SHP77 treated with DMSO at 0.1 percent for 48 hours (cell line): ENCODE data around the gene HDAC9.
"Not testable (repeated sequence)": the region's sequence is repeated elsewhere in the genome, so short reads cannot be mapped to it uniquely, and the experiment has no call there.

Experiments used
- DNase-seq: peaks from one replicate; lab custom pipeline; 2025; lab: John Stamatoyannopoulos, UW

HDAC9 gene

DNA sequence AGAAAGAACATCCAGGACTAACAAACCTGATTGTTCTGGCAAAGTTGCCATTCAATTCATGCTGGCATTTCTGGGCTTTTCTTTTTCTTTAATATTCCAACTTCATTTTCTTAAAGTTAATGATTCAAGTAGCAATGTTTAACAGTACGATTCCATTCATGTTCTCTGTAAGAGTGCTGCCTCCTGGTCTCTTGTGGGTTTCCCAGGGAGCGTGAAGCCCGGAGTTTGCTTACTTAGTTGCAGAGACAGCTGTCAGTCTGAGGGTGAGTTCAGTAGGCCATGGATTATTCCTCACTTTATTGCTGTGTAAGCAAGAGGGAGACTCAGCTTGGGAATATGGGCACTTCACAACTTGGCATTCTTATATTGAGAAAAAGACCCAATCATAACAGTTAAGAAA, 479.7 kb downstream of the HDAC9 start:
- no peak for DNase-seq

DNA sequence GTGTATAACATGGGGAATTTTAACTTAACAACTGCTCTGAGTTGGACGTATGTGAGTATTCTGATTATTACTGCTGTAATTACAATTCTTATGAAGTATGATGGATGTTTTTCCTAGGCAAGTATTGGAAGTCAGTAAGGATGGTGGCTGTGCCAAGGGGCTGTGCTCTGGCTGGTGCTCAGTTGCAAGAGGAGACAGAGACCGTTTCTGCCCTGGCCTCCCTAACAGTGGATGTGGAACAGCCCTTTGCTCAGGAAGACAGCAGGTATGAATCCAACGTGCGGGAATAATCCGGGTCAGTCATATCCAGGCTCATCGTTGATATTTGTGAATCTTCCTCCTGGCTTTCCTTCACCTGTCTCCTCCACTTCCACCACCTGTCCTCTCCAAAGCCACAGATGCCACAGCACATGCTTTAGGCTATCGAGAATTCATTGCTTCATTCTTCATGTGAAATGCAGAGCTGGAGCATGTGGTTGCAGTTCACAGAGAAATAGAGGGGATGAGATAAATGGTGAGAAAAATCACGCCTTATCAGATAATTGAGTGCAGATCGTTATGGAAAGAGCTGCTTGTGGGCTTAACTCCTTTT, 480.2 kb downstream of the HDAC9 start:
- no peak for DNase-seq

DNA sequence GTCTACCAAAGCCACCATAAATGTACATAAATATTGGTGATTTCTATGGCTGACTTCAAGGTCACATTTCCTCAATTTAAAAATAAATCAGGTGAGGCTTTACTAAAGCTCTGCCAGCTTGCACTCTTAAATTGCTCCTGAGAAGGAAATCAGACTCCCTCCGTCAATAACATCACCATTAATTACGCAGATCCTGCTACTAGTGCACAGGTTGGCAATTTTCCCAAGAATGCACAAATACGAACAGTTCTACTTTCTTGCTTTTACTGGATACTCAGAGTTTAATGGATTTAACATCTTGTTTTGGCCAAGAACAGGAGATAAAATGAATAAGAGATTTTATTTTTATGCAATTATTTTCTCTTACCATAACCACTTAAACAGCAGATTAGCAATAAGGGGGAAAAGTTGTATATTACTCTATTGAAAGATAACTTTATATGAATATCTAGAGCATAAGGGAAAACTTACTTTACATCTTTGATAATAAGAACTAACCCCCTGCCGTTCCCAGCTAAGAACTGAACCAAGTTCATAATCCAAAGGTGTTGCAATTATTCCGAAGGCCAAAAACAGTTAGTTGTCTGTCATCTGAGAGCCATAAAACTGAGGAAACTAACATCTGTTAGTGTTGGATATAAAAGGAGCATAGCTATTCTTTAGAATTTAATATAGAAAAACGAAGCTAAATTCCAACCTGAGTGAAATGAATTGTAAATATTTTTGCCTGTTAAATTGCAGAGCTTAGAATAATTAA, 481.3 kb downstream of the HDAC9 start:
- no peak for DNase-seq

DNA sequence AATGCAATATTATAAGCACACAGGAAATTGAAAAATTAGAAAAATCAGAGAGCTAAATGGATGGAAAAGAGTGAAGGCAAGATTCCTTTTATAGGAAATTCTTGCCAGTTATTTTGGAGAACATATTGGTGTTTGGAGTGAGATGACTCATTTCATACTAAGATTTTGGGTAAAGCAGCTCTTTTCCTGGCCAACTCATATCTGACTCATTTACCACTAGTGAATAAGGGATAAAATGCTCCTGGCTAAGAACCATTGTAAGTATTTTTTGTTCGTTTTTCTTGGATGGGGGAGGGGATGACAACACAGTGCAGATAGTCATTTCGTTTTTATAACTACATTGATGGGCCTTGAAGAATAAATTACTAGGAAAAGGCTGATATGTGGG, 482.6 kb downstream of the HDAC9 start:
- no peak for DNase-seq

DNA sequence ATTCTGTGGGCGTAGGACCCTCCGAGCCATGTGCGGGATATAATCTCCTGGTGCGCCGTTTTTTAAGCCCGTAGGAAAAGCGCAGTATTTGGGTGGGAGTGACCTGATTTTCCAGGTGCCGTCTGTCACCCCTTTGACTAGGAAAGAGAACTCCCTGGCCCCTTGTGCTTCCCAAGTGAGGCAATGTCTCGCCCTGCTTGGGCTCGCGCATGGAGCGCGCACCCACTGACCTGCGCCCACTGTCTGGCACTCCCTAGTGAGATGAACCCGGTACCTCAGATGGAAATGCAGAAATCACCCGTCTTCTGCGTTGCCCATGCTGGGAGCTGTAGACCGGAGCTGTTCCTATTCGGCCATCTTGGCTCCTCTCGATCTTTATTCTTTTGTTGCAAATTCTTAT, 495.2 kb downstream of the HDAC9 start:
- not testable (repeated sequence) for DNase-seq

DNA sequence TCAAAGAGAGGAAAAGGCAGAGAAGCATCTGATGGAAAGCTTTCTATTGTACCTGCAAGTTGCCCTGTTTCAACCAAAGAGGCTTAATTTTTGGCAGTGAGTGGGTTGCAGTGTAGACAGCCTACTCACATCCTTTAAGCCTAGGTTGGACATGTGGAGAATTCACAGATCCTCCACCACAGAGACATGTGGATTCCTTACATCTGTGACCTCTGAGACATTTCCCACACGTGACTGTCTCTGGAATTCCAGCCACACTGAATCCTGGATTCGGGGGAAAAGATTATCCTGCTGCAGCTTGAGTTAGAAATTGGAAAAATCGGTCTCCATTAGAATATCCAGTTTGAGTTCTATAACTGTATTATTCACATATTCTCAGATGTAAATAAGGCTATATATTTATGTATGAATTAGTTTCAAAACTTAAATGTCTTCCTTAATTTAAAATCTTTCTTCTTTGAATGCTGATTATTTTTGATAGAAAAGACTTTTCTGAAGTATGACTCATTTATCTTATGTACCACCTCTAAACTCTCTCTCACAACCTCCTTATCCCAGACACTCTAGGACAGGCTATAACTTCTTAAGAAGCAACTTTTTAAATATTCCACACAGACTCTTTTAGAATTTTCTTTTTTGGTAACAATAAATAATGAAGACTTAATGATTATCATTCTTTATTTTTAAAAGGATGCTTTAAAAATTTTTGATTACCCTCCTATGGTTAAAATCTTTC, 498.6 kb downstream of the HDAC9 start:
- DNase-seq = no peak

DNA sequence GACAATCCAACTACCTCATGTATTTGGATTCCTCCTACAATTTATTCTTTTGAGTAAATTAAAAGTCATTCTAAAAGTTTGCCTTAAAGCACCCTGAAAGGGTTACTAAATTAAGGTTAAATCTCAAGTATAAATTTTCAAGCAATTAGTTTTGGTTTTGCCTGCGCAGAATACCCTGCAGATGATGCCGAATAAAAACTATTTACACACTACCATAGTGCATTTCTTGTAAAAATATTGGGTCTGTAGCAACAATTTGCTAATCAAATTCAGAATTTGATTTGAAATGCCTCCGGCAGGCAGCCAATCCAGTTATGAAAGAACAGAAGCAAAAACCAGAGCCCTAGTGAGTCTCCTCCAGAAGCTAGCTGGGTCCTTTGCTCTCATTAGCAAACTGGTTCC, 499.7 kb downstream of the HDAC9 start:
- no peak for DNase-seq

DNA sequence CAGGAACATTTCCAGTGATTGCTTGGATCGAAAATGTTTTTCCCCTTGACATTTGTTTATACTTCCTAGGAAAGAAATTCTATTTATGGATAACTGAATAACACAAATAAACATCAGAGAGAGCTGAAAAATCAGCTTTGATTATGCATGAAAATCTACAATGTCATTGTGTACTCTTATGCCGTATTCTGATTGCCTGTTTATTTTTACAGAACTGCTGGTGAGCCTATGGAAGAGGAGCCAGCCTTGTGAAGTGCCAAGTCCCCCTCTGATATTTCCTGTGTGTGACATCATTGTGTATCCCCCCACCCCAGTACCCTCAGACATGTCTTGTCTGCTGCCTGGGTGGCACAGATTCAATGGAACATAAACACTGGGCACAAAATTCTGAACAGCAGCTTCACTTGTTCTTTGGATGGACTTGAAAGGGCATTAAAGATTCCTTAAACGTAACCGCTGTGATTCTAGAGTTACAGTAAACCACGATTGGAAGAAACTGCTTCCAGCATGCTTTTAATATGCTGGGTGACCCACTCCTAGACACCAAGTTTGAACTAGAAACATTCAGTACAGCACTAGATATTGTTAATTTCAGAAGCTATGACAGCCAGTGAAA, 500.4 kb downstream of the HDAC9 start:
- DNase-seq = no peak

DNA sequence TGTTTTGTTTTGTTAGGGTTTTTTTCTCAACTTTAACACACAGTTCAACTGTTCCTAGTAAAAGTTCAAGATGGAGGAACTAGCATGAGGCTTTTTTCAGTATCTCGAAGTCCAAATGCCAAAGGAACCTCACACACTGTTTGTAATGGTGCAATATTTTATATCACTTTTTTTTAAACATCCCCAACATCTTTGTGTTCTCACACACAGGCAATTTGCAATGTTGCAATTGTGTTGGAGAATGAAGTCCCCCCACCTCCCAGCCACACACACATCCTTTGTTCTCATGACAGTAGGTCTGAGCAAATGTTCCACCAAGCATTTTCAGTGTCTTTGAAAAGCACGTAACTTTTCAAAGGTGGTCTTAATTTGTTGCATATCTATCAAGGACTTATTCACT, 501.0 kb downstream of the HDAC9 start:
- no peak for DNase-seq

DNA sequence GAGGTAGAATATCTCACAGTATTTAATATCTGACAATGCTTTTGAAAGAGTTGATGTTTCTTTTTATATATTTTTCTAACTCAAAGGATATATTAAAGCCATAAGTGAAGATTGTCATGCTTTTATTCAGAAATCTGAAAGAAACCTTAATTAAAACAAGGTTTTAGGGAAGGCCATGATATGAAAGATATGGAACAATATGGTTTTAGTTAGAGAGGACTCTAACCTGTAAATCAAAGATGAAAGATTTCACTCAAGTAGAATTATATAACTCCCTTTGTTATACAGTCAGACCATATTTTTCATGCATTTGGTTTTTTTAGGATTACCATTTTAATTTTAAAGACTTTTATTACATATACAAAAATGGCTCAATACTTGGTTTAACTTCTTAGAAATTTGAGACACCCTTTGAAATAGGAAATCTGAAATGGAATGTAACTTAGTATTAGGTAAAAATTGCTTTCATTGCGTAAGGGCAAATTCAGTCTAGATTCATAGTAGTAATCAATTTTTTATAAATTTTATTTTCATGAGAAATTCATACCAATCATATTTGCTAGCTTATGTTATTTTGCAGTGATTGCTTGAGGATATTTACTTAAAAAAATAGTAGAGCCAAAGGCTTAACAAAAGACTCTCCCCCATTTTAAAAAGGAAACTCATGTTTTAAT, 502.1 kb downstream of the HDAC9 start:
- DNase-seq = no peak

DNA sequence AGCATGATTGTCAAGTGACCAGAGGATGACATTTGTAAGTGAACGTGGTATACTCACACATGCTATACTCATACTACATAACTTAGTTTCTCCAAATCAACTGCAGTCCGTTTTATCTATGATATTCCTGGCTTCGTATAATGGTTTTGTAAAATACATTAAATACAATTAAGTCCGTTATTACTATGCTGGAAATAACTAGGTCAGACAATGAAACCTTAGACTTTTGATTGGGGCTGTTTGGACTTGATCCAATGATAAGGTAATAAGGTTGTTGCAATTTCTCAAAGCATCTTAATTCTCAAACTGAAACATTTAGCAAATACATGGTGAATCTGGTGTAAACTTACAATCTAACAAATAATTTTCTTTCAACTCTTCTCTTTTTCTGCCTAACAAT, 504.9 kb downstream of the HDAC9 start:
- no peak for DNase-seq

DNA sequence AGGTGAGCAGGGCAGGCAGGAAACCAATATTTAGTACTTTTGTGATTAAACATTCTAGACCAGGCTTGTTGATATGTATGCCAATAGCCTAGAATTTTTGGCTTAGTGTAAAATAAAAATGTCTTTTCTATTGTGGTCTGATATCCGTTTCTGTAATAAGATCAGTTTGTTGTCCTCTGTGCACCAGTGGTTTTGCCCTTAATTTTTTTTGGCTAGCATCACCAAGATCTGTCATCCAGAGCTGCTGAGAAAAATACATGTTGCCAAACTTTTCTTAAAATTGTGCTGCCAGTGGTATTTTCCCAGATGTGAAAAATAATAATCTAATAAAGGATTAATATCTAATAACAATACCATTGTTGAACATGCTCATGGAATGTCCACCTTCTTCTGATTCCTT, 506.3 kb downstream of the HDAC9 start:
- no peak for DNase-seq

DNA sequence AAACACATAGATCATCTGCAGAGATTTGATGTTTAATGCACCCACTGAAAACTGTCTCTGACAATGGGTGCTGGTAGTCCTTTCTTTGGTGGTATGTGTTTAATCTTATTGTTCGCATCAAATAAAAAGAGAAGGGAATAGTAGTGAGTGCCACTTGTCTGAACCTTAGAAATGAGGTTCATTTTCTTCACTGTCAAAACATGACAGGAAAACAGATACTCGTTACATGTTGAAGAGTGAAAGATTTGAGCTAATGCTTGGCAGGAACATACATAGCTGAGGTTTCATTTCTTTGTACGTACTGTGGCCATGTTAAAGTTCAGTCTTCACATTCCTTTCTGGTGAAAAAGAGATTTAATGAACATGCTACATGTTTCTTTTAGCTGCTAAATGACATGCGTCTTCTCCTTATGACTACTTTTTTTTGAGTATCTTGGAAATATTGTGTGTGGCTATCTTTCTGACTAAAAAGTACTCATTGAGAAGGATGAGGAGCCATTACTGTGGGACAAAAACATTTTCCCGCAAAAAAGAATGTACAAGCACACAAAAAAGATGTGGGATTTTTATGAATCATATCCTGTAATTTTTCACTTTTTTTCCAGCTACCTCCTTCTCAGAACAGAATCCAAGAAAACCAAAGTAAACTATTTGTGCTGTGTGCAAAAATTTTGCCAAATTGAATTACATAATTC, 513.8 kb downstream of the HDAC9 start:
- no peak for DNase-seq

DNA sequence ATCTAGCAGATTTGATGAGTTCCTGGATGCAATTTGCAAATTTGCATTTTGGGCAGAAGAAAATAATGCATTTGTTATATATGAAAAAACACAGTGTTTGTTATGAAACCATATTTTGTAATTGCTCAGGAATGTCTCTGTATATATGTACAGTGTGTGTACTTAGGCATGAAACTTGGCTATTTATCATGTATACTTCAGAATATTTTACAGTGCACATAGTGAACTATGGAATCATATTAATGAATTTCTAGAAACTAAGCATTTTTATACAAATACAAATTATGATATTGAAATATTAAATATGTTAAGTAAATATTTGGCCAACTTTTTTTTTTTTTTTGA, 514.4 kb downstream of the HDAC9 start:
- no peak for DNase-seq

DNA sequence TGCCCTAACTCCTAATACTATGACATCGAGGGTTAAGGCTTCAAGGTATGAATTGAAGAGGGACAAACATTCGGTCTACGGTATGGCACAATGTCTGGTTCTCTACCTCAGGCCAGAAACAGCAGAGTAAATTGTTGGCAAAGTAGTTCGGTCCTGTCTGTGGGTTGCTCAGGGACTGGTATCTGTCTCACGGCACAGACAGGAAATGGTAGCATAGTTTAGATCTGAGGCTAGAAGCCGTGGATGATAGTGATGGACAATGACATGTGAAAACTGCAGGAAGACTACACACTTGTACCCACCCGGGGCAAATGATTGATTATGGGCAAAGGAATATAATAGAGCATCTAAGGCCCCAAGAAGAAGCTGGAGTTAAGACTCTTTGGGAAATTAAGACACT, 515.7 kb downstream of the HDAC9 start:
- no peak for DNase-seq

DNA sequence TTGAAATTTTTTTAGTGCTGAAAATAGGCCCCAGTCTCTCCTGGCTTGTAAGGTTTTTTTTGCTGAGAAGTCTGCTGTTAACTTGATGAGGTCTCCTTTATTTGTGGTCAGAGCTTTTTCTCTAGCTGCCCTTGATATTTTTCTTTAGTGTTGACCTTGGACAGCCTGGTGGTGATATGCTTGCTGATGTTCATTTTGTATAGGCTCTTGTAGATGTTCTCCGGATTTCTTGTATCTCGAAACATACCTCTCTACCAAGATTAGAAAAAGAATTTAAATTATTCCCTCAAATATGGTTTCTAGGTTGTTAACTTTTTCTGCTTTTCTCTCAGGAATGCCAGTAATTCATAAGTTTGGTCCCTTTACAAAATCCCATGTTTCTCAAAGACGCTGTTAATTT, 519.5 kb downstream of the HDAC9 start:
- no peak for DNase-seq

DNA sequence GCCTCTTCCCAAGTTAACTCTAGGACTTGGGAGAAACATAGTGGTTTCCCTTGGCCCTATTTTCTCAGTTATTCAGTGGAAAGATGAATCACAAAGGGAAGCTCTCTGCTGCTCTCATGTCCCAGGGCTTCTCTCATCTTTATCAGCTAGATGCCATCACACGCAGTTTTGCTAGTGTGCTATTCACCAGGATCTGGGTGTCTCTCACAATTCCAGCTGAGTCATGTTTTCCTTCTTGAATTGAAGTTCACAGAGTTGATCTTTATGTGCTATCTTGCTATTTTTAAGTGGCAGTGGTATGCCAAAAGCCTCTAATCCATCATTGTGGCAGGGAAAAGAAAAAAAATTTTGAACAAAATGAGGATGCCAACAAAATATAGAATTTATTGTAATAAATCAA, 520.6 kb downstream of the HDAC9 start:
- DNase-seq = no peak

DNA sequence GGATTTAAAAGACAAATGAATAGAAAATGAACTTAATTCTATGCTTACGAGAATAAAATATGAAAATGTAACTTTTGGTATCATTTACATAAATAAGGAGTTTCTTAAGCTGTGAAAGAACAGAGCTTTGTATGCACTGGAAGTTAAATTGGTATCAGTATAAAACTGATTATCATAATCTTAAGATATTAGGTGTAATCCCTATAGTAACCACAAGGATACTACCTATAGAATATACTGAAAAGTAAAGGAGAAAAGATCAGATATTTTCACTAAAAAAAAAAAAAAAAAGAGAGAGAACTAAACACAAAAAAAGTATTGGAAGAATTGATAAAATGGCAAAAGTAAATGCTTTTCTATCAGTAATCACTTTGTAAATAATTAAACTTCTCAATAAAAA, 521.8 kb downstream of the HDAC9 start:
- no peak for DNase-seq

DNA sequence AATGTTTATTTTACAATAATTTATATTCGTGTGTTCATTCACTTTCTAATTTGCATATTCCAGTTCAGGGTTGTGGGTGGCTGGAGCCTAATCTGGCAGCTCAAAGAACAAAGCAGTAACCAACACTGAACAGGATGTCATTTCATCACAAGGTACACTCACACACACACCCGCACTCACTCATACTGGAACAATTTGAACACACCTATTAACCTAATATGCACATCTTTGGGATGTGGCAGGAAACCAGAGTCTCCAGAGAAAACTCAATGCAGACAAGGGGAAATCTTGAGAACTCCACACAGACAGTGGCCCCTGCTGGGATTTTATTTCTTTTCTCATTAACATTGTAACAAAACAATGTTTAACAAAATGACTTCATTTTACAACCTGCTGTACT, 524.5 kb downstream of the HDAC9 start:
- DNase-seq = no peak

DNA sequence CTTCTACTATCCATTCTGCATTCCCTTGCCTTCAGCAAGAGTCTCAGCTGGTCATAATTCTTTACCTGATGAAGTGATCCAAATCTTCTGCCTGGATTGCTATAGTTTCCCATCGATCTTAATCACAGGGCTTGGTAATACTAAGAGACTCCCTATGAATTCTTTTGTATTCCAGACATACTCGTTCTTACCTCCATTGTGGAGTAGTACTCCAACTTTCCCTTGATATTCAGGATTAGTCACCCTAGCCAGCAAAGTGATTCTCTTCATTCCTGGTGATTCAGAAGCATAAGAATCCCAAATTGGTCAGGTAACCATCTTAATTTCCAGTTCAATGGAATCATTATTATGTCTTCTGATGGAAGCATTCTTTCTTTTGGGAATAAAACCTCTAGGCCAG, 525.2 kb downstream of the HDAC9 start:
- DNase-seq = no peak

DNA sequence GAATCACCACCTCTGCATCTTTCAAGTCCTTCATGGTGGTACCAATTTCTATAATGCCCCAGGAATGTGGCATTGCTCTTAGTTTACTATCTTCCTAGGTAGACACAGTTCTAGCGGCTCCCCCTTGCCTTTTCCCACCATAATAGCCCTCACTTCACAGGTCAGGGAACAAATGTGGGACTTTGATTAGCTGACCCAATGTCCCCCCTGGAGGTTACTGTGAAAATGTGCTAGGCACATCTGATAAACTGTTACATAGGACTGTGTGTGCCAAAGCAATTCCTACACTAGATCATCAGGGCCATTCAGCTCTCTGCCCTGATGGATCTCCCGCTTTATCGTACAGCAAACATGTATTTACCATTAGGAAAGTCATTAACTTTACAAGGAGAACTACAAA, 527.9 kb downstream of the HDAC9 start:
- DNase-seq = no peak

DNA sequence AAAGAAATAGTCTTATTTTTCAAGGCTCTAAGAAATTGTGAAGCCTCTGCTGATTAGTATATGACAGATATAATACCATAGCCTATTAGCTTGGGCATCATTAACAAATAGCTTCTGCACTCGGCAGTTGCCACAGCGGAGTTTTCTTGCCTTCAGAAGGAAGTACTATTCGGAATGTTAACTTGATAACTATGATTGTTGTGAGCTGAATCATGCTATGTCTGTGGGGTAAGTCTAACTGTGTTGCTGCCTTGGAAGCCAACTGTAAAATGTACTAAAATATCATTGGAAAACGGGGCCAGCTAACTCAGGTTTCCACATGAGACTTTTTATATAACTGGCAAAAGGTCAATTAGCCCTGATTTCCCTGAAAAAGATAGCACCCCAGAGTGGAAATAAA, 528.7 kb downstream of the HDAC9 start:
- no peak for DNase-seq
